Endothelial cell of umbilical vein (primary cell): ENCODE data around the gene FOXP1. TPM values are rescaled to one million over a fixed set of nuclear protein-coding genes. Genes with fewer than 3 reads are reported as not detected.

ENCODE experiments used
- BruUV-seq: library from RNA; stranded (reverse); fragments of 400-500 nt; replicated peaks from 2 replicates; lab custom pipeline; 2021; lab: Mats Ljungman, UMichigan
- CTCF ChIA-PET: fragments of 300-600, 350-600 bp; sonication (Branson Sonifier 250); formaldehyde crosslinking; loops from one replicate; lab custom pipeline; 2021; ENCODE audit warnings: antibody characterized with exemption, inconsistent platforms; lab: Charles Lee
- POLR2A ChIA-PET: fragments of 300-600, 350-600 bp; sonication (Branson Sonifier 250); formaldehyde crosslinking; loops from one replicate; lab custom pipeline; 2021; ENCODE audit warnings: antibody characterized with exemption, inconsistent platforms; lab: Charles Lee
- DNase-seq: peaks from one replicate; pipeline ENCODE4 v3.0.0-alpha.2; 2011; ENCODE audit warnings: low read depth, low spot score
- FAIRE-seq: peaks from 2 replicates; lab custom pipeline; 2011; peaks lifted over from hg19 to GRCh38; lab: Jason Lieb, UNC
- H2AFZ ChIP-seq: 2 replicates; pipeline ENCODE4 v1.6.0; 2012; ENCODE audit warnings: low read depth, low read length, control low read depth, inconsistent platforms
- H3K27ac ChIP-seq: 2 replicates; pipeline ENCODE4 v1.5.1; 2011; ENCODE audit warnings: low read depth, mild to moderate bottlenecking, control low read depth, low read length, moderate library complexity; ENCODE audit not compliant: insufficient read depth
- H3K27me3 ChIP-seq, 2 experiments: 2 replicates each; pipeline versions ENCODE4 v1.6.0 to v1.6.1; 2011; ENCODE audit warnings: low read length in 2 of 2, mixed read lengths in 1 of 2; ENCODE audit not compliant: control insufficient read depth in 2 of 2, insufficient read depth in 2 of 2
- H3K36me3 ChIP-seq, 2 experiments: 2 replicates in 1 of 2; 3 replicates in 1 of 2; pipeline ENCODE4 v1.5.1; 2011; ENCODE audit warnings: low read length in 2 of 2, mild to moderate bottlenecking in 1 of 2, moderate library complexity in 1 of 2; ENCODE audit not compliant: control insufficient read depth in 2 of 2, insufficient read depth in 2 of 2; ENCODE audit errors: extremely low read depth in 1 of 2
- H3K4me1 ChIP-seq: 3 replicates; pipeline ENCODE4 v1.5.1; 2011; ENCODE audit warnings: mild to moderate bottlenecking, low read length; ENCODE audit not compliant: control insufficient read depth, insufficient read depth; ENCODE audit errors: extremely low read depth
- H3K4me2 ChIP-seq: 2 replicates; pipeline ENCODE4 v1.6.1; 2011; ENCODE audit warnings: low read length, control low read depth, mixed read lengths; ENCODE audit not compliant: insufficient read depth
- H3K4me3 ChIP-seq, 3 experiments: fragments of 200-600 bp in 1 of 3; sonication (generic), shearing (Covaris generic) in 1 of 3; replicated peaks in 1 of 3; 2 replicates each; pipeline ENCODE4 v1.5.1; 2011 to 2016; ENCODE audit warnings: control low read depth in 3 of 3, low read length in 3 of 3, mild to moderate bottlenecking in 2 of 3, inconsistent platforms in 1 of 3, low read depth in 1 of 3, moderate library complexity in 1 of 3; ENCODE audit not compliant: insufficient read depth in 1 of 3
- H3K79me2 ChIP-seq: 2 replicates; pipeline ENCODE4 v1.6.0; 2012; ENCODE audit warnings: low read length, inconsistent platforms; ENCODE audit not compliant: control insufficient read depth, insufficient read depth
- H3K9ac ChIP-seq: replicated peaks from 2 replicates; pipeline ENCODE3; 2011; ENCODE audit warnings: low read length, control low read depth; ENCODE audit not compliant: insufficient read depth; ENCODE audit errors: extremely low read depth
- H3K9me1 ChIP-seq: replicated peaks from 3 replicates; pipeline ENCODE4 v1.6.0; 2011; ENCODE audit warnings: mild to moderate bottlenecking, low read length; ENCODE audit not compliant: control insufficient read depth, insufficient read depth; ENCODE audit errors: extremely low read depth
- H3K9me3 ChIP-seq: replicated peaks from 2 replicates; pipeline ENCODE4 v1.5.1; 2012; ENCODE audit warnings: low read length, inconsistent platforms; ENCODE audit not compliant: control insufficient read depth, insufficient read depth
- H4K20me1 ChIP-seq: replicated peaks from 2 replicates; pipeline ENCODE3; 2011; ENCODE audit warnings: mild to moderate bottlenecking, low read length; ENCODE audit not compliant: control insufficient read depth, insufficient read depth; ENCODE audit errors: extremely low read depth
- CTCF ChIP-seq, 2 donors: IDR thresholded peaks; 1 replicate in 1 of 2; 2 replicates in 1 of 2; pipeline ENCODE4 v1.5.1; 2011; ENCODE audit warnings: low read length in 2 of 2, mild to moderate bottlenecking in 2 of 2, moderate library complexity in 2 of 2, control low read depth in 1 of 2, inconsistent platforms in 1 of 2, low read depth in 1 of 2; ENCODE audit not compliant: insufficient read depth in 1 of 2; ENCODE audit errors: extremely low read depth in 1 of 2
- EZH2 ChIP-seq: IDR thresholded peaks from 2 replicates; pipeline ENCODE4 v1.6.1; 2012; ENCODE audit warnings: borderline replicate concordance, low read depth, mild to moderate bottlenecking, moderate library complexity, low read length, inconsistent platforms; ENCODE audit not compliant: severe bottlenecking
- FOS ChIP-seq: IDR thresholded peaks from 2 replicates; pipeline ENCODE4 v1.6.1; 2011; ENCODE audit warnings: mild to moderate bottlenecking, low read length, moderate library complexity, borderline replicate concordance; ENCODE audit not compliant: insufficient read depth
- GATA2 ChIP-seq: IDR thresholded peaks from 2 replicates; pipeline ENCODE4 v1.7.0; 2011; ENCODE audit warnings: low read depth, mild to moderate bottlenecking, moderate library complexity, mixed read lengths, low read length; ENCODE audit not compliant: insufficient read length, insufficient read depth
- JUN ChIP-seq: IDR thresholded peaks from 2 replicates; pipeline ENCODE4 v1.6.1; 2011; ENCODE audit warnings: borderline replicate concordance, low read depth; ENCODE audit not compliant: insufficient read length, insufficient read depth
- MAX ChIP-seq: IDR thresholded peaks from 2 replicates; pipeline ENCODE4 v1.6.1; 2011; ENCODE audit not compliant: insufficient read depth, insufficient read length
- MYC ChIP-seq: IDR thresholded peaks from one replicate; pipeline ENCODE4 v1.6.1; 2011; ENCODE audit warnings: mild to moderate bottlenecking, low read depth, low read length
- POLR2A ChIP-seq: IDR thresholded peaks from 2 replicates; pipeline ENCODE4 v1.6.1; 2012; ENCODE audit warnings: low read depth, mild to moderate bottlenecking, control low read depth, low read length
- POLR2AphosphoS5 ChIP-seq: IDR thresholded peaks from 2 replicates; pipeline ENCODE4 v1.6.1; 2012; ENCODE audit warnings: low read depth, mild to moderate bottlenecking, control low read depth, low read length, moderate library complexity; ENCODE audit not compliant: insufficient read depth
- dilution Hi-C: fragments of 300-500 bp; cut with MboI; formaldehyde crosslinking; loops from one replicate; pipeline ENCODE4 v1.15.0; 2019; ENCODE audit warnings: low sequenced_read_pairs; ENCODE audit not compliant: extremely low pct_ligation_motif_present
- intact Hi-C: fragments of 100-400 bp; cut with micrococcal nuclease; formaldehyde crosslinking; loops from one replicate; pipeline ENCODE4 v1.10.0; 2022
- polyA plus RNA-seq, 4 experiments: library from polyadenylated mRNA; depleted of rRNA in 3 of 4; stranded (reverse) in 3 of 4; unstranded in 1 of 4; fragments of >200 nt; gene quantifications; 2 replicates each; pipeline versions ENCODE4 v1.2.1 to v1.2.3, GENCODE V29; 2011 to 2012; ENCODE audit warnings: missing spikeins in 1 of 4
- total RNA-seq: library from RNA; stranded (reverse); gene quantifications from 2 replicates; pipeline ENCODE4 v1.2.3, GENCODE V29; 2021

Gene FOXP1
- total and polyA plus RNA-seq, 2 donors (not counting 3 experiments of a cell fraction or from before 2014, with no cell fraction given) = 41.0 to 107 TPM

GRCh38 chr3:71532639-71533395, 50.7 kb downstream of the FOXP1 start:
- Histone ChIP-seq H3K27me3 (no peaks in the 10 kb centered on the region), H3K36me3 (no peaks in the 10 kb centered on the region), H3K4me3 (peak overlapping the region in 1 of 3 experiments; percentile 3), H3K9me1 (no peaks in the 10 kb centered on the region), H3K9ac (peak overlapping the region; percentile 29), H3K27ac (peak overlapping the region; percentile 60), H3K79me2 (no peaks in the 10 kb centered on the region), H3K4me2 (peak overlapping the region; percentile 70), H4K20me1 (no peaks in the 10 kb centered on the region), H2AFZ (no peak overlapping the region), H3K4me1 (peaks cover 40% of the 10 kb centered on the region), H3K9me3 (no peaks in the 10 kb centered on the region)
- FAIRE-seq (peak; percentile 76), DNase-seq (peak; percentile 71)
- POLR2A ChIA-PET = no interaction called here
- BruUV-seq = no TSS peak
- CTCF ChIA-PET = interaction anchor here (1.0 to 1.4 kb wide), 4 partner anchors 10 to 136 kb away, joined by 3 to 4 read pairs (median 4); no protein-coding TSS in a partner anchor
- dilution Hi-C loops (no loop called here), intact Hi-C loops (loop anchor here (5.0 kb wide), 1 partner anchor 141 kb away; no protein-coding TSS in a partner anchor)
- TF ChIP-seq MYC = no peak
- TF ChIP-seq POLR2AphosphoS5 = no peak
- TF ChIP-seq CTCF (IDR thresholded peaks at IDR 0.05; ENCODE audit: extremely low read depth in 1 of 2, insufficient read depth in 1 of 2, low read depth in 1 of 2, low read length in 2 of 2) = no peak
- TF ChIP-seq POLR2A = no peak
- peak; percentile 51 for TF ChIP-seq JUN
- no peak for TF ChIP-seq MAX
- no peak for TF ChIP-seq GATA2
- peak; percentile 54 for TF ChIP-seq FOS
- no peak for TF ChIP-seq EZH2
